Measurements from ENCODE around the gene ADK.
"Not testable (repeated sequence)": the region's sequence is repeated elsewhere in the genome, so short reads cannot be mapped to it uniquely, and the experiment has no call there.

The ADK gene

GRCh38 chr10:74244097-74244685 is 93.2 kb downstream of the ADK start:
- peak; percentile 48 for DNase-seq

GRCh38 chr10:74244807-74245206 is 93.8 kb downstream of the ADK start:
- no peak for DNase-seq

- no peak for DNase-seq
These were observed 95.5 kb downstream of the ADK start for GRCh38 chr10:74246495-74246894.

GRCh38 chr10:74249865-74250264 is 98.8 kb downstream of the ADK start:
- no peak for DNase-seq

GRCh38 chr10:74255214-74255613 is 104.2 kb downstream of the ADK start:
- no peak for DNase-seq

- DNase-seq, result no peak
These were observed 104.9 kb downstream of the ADK start for GRCh38 chr10:74255888-74256357.

- DNase-seq, result no peak
These were observed 111.8 kb downstream of the ADK start for GRCh38 chr10:74262856-74263255.

- DNase-seq, result no peak
These were observed 113.0 kb downstream of the ADK start for GRCh38 chr10:74263996-74264395.

GRCh38 chr10:74272288-74272687 is 121.3 kb downstream of the ADK start:
- DNase-seq, result no peak

GRCh38 chr10:74275755-74276290 is 124.8 kb downstream of the ADK start:
- no peak for DNase-seq

GRCh38 chr10:74276416-74276815 is 125.4 kb downstream of the ADK start:
- no peak for DNase-seq

GRCh38 chr10:74282151-74282847 is 131.3 kb downstream of the ADK start:
- peak; percentile 44 for DNase-seq

- peak; percentile 55 for DNase-seq
These were observed 131.8 kb downstream of the ADK start for GRCh38 chr10:74282848-74283210.

- DNase-seq, result no peak
These were observed 138.2 kb downstream of the ADK start for GRCh38 chr10:74289188-74289587.

GRCh38 chr10:74289951-74290350 is 138.9 kb downstream of the ADK start:
- DNase-seq, result no peak

GRCh38 chr10:74290708-74291107 is 139.7 kb downstream of the ADK start:
- DNase-seq, result peak; percentile 65

GRCh38 chr10:74292871-74293427 is 141.9 kb downstream of the ADK start:
- peak; percentile 69 for DNase-seq

- DNase-seq, result peak; percentile 81
These were observed 142.8 kb downstream of the ADK start for GRCh38 chr10:74293686-74294371.

- no peak for DNase-seq
These were observed 146.5 kb downstream of the ADK start for GRCh38 chr10:74297389-74298080.

GRCh38 chr10:74300074-74300621 is 149.1 kb downstream of the ADK start:
- not testable (repeated sequence) for DNase-seq

GRCh38 chr10:74300666-74301065 is 149.6 kb downstream of the ADK start:
- DNase-seq, result no peak

GRCh38 chr10:74305730-74306129 is 154.7 kb downstream of the ADK start:
- DNase-seq, result no peak
